Heart left ventricle (tissue), 16 donors: ENCODE measurements around the gene PTPRN2. TPM values are rescaled to one million over a fixed set of nuclear protein-coding genes. Genes with fewer than 3 reads are reported as not detected.

ENCODE experiments used
- ATAC-seq, 4 donors: fragments of 200-7000 bp; cut with Tn5 transposase; one replicate each; pipeline ENCODE4 v1.9.1; 2020 to 2022; ENCODE audit warnings: moderate library complexity in 4 of 4, mild to moderate bottlenecking in 3 of 4, moderate number of reproducible peaks in 1 of 4
- DNase-seq, 5 donors: peaks; one replicate each; pipeline ENCODE4 v3.0.0-alpha.2; 2020
- H3K27ac ChIP-seq, 12 donors: fragments of 200-600 bp; sonication (generic) in 4 of 12; one replicate each; pipeline versions ENCODE4 v1.5.0 to v1.8.0; 2016 to 2022; ENCODE audit warnings: mild to moderate bottlenecking in 2 of 12
- H3K27me3 ChIP-seq, 9 donors: fragments of 200-600 bp; sonication (generic) in 2 of 9; one replicate each; pipeline versions ENCODE4 v1.5.1 to v1.8.0; 2016 to 2022; ENCODE audit warnings: mild to moderate bottlenecking in 3 of 9
- H3K36me3 ChIP-seq, 9 donors: fragments of 200-600 bp; sonication (generic) in 2 of 9; one replicate each; pipeline versions ENCODE4 v1.5.0 to v1.8.0; 2018 to 2022; ENCODE audit warnings: mild to moderate bottlenecking in 2 of 9
- H3K4me1 ChIP-seq, 12 donors: fragments of 200-600 bp; sonication (generic) in 4 of 12; one replicate each; pipeline versions ENCODE4 v1.5.0 to v1.8.0; 2016 to 2022; ENCODE audit warnings: mild to moderate bottlenecking in 3 of 12
- H3K4me3 ChIP-seq, 12 donors: fragments of 200-600 bp; sonication (generic) in 4 of 12; one replicate each; pipeline versions ENCODE4 v1.5.0 to v1.8.0; 2017 to 2022; ENCODE audit warnings: mild to moderate bottlenecking in 9 of 12, moderate library complexity in 4 of 12
- H3K9me3 ChIP-seq, 12 donors: fragments of 200-600 bp; sonication (generic) in 4 of 12; one replicate each; pipeline versions ENCODE4 v1.5.0 to v1.8.0; 2016 to 2022; ENCODE audit warnings: mild to moderate bottlenecking in 1 of 12
- CTCF ChIP-seq, 12 donors: fragments of 200-600 bp; sonication (generic) in 4 of 12; IDR thresholded peaks; one replicate each; pipeline versions ENCODE4 v1.5.0 to v1.8.0; 2018 to 2022; ENCODE audit warnings: antibody characterized with exemption in 12 of 12, mild to moderate bottlenecking in 5 of 12
- POLR2A ChIP-seq, 2 donors: fragments of 450-650 bp; IDR thresholded peaks; one replicate each; pipeline ENCODE4 v1.6.1; 2017; ENCODE audit warnings: antibody characterized with exemption in 2 of 2, mild to moderate bottlenecking in 2 of 2, moderate library complexity in 2 of 2
- WGBS, 4 donors: extraction: QIAGEN DNeasy Blood & Tissue Kit in 2 of 4; methylation state at CpG; one replicate each; pipeline versions ENCODE4 v1.1.5 to v1.1.7; 2013 to 2018; 5-methylcytosine and 5-hydroxymethylcytosine counted together
- intact Hi-C, 10 donors: fragments of 100-400 bp; cut with DNase I; formaldehyde crosslinking; loops; one replicate each; pipeline versions ENCODE4 v1.11.1 to v1.14.2; 2022
- polyA plus RNA-seq, 2 donors: library from polyadenylated mRNA; stranded (reverse); fragments of 200-250 nt; gene quantifications; one replicate each; pipeline ENCODE4 v1.2.3, GENCODE V29; 2013
- total RNA-seq, 9 donors: library from RNA; depleted of rRNA in 2 of 9; stranded (reverse); fragments of >200 nt in 2 of 9; fragmentation: NEBNext Ultra II Directional in 3 of 9; extraction: Animal tissue kit (Norgen Biotek cat#: 25700) in 3 of 9; gene quantifications; one replicate each; pipeline versions ENCODE4 v1.1.0 to v1.2.4, GENCODE V29; 2016 to 2023
- donor health status: ischemic (EF 13 %, LVEDD 7.1; RV severe dilation, severe dysfunction).
- donor health status: healthy with polysubstance abuse.
- donor health status: DM: no; HTN: yes; CAD: no.
- donor health status: DM: no; HTN: no; CAD: no.
- donor health status: ischemic (EF 25% LVEDD 6.9; RV normal size, moderate dysfunction).
- donor health status: ischemic (EF 25% LVEDD 5.7; RV mildly dilated, moderate dysfunction).
- donor health status: healthy.
- donor health status: DM: yes; HTN: yes; CAD: no.
- donor health status: ischemic (EF 35%, LVEDD 5.7; RV mildly dilated, moderate dysfunction).
- donor health status: nonischemic (EF 11% LVEDD 7.7; RV severe dilation, severe dysfunction).
- donor health status: DM: yes; HTN: yes; CAD: no.
- donor health status: PGD.
- donor health status: ischemic (EF 29% LVEDD 5.4; RV normal size, mild dysfunction).
- donor health status: nonischemic (EF 23%, LVEDD 6.1; RV moderate dilation, normal function).

PTPRN2 gene
- total and polyA plus RNA-seq, 11 donors, result 0.61 to 2.3 (median 1.3) TPM

- Histone ChIP-seq H3K27ac (no peak overlapping the region), H3K4me3 (no peak overlapping the region), H3K27me3 (peaks cover 0 to 14% (median 0%) of the 10 kb centered on the region in 9 donors), H3K36me3 (no peaks in the 10 kb centered on the region), H3K9me3 (no peaks in the 10 kb centered on the region), H3K4me1 (no peaks in the 10 kb centered on the region)
- TF ChIP-seq CTCF (IDR thresholded peaks at IDR 0.05) (no peak), POLR2A (IDR thresholded peaks at IDR 0.05) (no peak)
- intact Hi-C loops, result no loop called here
- WGBS, 4 donors, result 69 to 91% (median 81%) methylated on average over 6 to 8 of the region's 8 CpGs
- DNase-seq (no peak), ATAC-seq (peak in 1 of 4 donors; percentile 11)
These were observed 226.2 kb downstream of the PTPRN2 start for GRCh38 chr7:158361326-158361946.

- Histone ChIP-seq H3K9me3 (peaks cover 0 to 16% (median 9%) of the 10 kb centered on the region in 12 donors), H3K4me1 (no peaks in the 10 kb centered on the region), H3K4me3 (no peak overlapping the region), H3K27me3 (peaks cover 0 to 27% (median 0%) of the 10 kb centered on the region in 9 donors), H3K36me3 (no peaks in the 10 kb centered on the region), H3K27ac (no peak overlapping the region)
- 80 to 84% (median 81%) methylated on average over 16 of the region's 16 CpGs for WGBS, 4 donors
- intact Hi-C loops, result no loop called here
- TF ChIP-seq POLR2A (IDR thresholded peaks at IDR 0.05) (no peak), CTCF (IDR thresholded peaks at IDR 0.05) (no peak)
- ATAC-seq, result no peak
- no peak for DNase-seq
These were observed 228.5 kb downstream of the PTPRN2 start for GRCh38 chr7:158358926-158359645.

- TF ChIP-seq POLR2A (IDR thresholded peaks at IDR 0.05) (no peak), CTCF (IDR thresholded peaks at IDR 0.05) (no peak)
- Histone ChIP-seq H3K36me3 (no peaks in the 10 kb centered on the region), H3K4me3 (no peak overlapping the region), H3K27ac (no peak overlapping the region), H3K9me3 (peaks cover 0 to 18% (median 11%) of the 10 kb centered on the region in 12 donors), H3K27me3 (peaks cover 0 to 27% (median 0%) of the 10 kb centered on the region in 9 donors), H3K4me1 (no peaks in the 10 kb centered on the region)
- intact Hi-C loops, result no loop called here
- 83 to 84% (median 84%) methylated on average over 26 of the region's 26 CpGs for WGBS, 4 donors
- ATAC-seq (no peak), DNase-seq (no peak)
These were observed 229.5 kb downstream of the PTPRN2 start for GRCh38 chr7:158357898-158358821.
